Stimulated activated naive CD8-positive, alpha-beta T cell treated with anti-CD3 and anti-CD28 coated beads, Interleukin-15, Interleukin-2, amounts not matched to agents 100 ng/mL and 50 ng/mL, for 24 hours (primary cell): ENCODE results near the gene COL6A1.

Experiments
- H3K27ac Mint-ChIP-seq: one replicate; pipeline ENCODE4 v1.8.0; 2021; ENCODE audit warnings: mild to moderate bottlenecking, mixed read lengths
- H3K27me3 Mint-ChIP-seq: one replicate; pipeline ENCODE4 v1.8.0; 2021; ENCODE audit warnings: mixed read lengths
- H3K36me3 Mint-ChIP-seq: one replicate; pipeline ENCODE4 v1.8.0; 2021; ENCODE audit warnings: low read depth, mixed read lengths
- H3K4me1 Mint-ChIP-seq: one replicate; pipeline ENCODE4 v1.8.0; 2021; ENCODE audit warnings: low read depth, mixed read lengths
- H3K4me3 Mint-ChIP-seq: one replicate; pipeline ENCODE4 v1.8.0; 2021; ENCODE audit warnings: mild to moderate bottlenecking, mixed read lengths
- H3K9me3 Mint-ChIP-seq: one replicate; pipeline ENCODE4 v1.8.0; 2021; ENCODE audit warnings: mixed read lengths

COL6A1 gene

DNA sequence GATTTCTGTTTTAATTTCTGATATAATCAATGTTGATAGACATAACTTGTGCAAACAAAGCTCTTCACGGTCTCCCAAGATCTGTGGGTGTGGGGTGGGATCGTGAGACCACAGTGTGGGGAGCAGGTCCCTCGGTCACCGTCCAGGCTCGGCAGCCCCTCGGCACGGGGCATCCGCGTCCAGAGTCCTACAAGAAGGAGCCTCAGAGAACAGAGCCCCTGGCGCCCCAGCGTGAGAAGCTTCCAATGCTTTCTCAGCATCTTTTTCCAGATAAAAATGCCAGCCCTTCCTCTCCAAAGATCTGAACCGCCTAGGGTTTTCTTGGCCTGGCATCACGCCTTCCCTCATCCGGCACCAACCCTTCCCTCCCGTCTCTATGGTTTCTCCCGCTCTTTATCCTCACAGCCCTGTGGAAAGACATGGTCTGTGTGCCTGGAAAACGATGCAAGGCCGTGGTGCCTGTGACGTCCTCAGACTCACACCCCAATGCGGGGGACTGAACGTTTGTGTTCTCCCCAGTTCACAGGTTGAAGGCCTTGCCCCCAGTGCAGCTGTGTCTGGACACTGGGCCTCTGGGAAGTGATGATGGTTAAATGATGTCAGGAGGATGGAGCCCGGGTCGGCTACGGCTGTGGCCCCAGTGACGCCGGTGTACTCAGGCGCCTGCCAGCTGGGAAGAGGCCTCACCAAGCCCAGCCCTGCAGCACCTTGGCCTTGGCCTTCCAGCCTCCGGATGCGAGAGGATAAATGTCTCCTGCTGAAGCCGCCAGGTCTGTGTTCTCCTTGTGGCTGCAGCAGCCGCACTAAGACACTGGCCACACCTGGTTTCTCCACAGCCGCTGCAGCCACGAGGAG, 70.5 kb downstream of the COL6A1 start:
- Mint-ChIP-seq H3K4me3 (no peak overlapping the region), H3K36me3 (no peaks in the 10 kb centered on the region), H3K27ac (peak overlapping the region; percentile 86), H3K27me3 (peaks cover 10% of the 10 kb centered on the region), H3K4me1 (peaks cover 39% of the 10 kb centered on the region), H3K9me3 (no peaks in the 10 kb centered on the region)

- Mint-ChIP-seq H3K27ac (peak overlapping the region; percentile 98), H3K9me3 (no peaks in the 10 kb centered on the region), H3K36me3 (peaks cover 3% of the 10 kb centered on the region), H3K27me3 (peaks cover 13% of the 10 kb centered on the region), H3K4me3 (peak overlapping the region; percentile 65), H3K4me1 (peaks cover 48% of the 10 kb centered on the region)
These were observed 71.4 kb downstream of the COL6A1 start for GRCh38 chr21:46052703-46053651.

DNA sequence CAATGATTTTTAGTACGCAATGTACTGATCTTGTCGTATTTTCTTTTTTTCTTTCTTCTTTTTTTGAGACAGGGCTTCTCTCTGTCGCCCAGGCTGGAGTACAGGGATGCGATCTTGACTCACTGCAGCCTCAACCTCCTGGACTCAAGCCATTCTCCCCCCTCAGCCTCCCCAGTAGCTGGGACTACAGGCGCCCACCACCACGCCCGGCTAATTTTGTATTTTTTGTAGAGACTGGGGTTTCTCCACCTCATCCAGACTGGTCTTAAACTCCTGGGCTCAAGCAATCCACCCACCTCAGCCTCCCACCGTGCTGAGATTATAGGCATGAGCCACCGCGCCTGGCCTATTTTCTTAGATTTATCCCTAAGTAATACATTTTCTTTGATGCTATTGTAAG, 72.5 kb downstream of the COL6A1 start:
- Mint-ChIP-seq H3K27ac (peak overlapping the region; percentile 55), H3K4me3 (no peak overlapping the region), H3K9me3 (peaks cover under 1% of the 10 kb centered on the region), H3K36me3 (peaks cover 3% of the 10 kb centered on the region), H3K4me1 (peaks cover 59% of the 10 kb centered on the region), H3K27me3 (peaks cover 17% of the 10 kb centered on the region)

- H3K27me3 Mint-ChIP-seq = peaks cover 21% of the 10 kb centered on the region
These were observed 72.9 kb downstream of the COL6A1 start for GRCh38 chr21:46054451-46054881.

More at GRCh38 chr21:46054451-46054881, 72.9 kb downstream of the COL6A1 start:
- Mint-ChIP-seq H3K4me3 (no peak overlapping the region), H3K4me1 (peaks cover 63% of the 10 kb centered on the region), H3K27ac (peak overlapping the region; percentile 55), H3K9me3 (peaks cover 4% of the 10 kb centered on the region), H3K36me3 (peaks cover 3% of the 10 kb centered on the region)
